Metanephros (tissue), 2 donors: Measurements from ENCODE around the gene NPBWR2. TPM values are rescaled to one million over a fixed set of nuclear protein-coding genes. Genes with fewer than 3 reads are reported as not detected.

ENCODE experiments used
- small RNA-seq: library from RNA; depleted of rRNA; stranded (forward); fragments of <200 nt; gene quantifications from one replicate; pipeline ENCODE3, GENCODE V24; 2014; ENCODE audit warnings: low replicate concordance
- total RNA-seq: library from RNA; depleted of rRNA; stranded (reverse); fragments of >200 nt; gene quantifications from one replicate; pipeline ENCODE4 v1.2.3, GENCODE V29; 2014

Gene NPBWR2, protein sequence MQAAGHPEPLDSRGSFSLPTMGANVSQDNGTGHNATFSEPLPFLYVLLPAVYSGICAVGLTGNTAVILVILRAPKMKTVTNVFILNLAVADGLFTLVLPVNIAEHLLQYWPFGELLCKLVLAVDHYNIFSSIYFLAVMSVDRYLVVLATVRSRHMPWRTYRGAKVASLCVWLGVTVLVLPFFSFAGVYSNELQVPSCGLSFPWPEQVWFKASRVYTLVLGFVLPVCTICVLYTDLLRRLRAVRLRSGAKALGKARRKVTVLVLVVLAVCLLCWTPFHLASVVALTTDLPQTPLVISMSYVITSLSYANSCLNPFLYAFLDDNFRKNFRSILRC
- total RNA-seq = not detected

GRCh38 chr20:64106981-64107735 lies at the start of gene NPBWR2:
Gene NPBWR2 (minus strand): TSS chr20:64107565. CDS start chr20:64106831, 734 bp downstream.

GRCh38 chr20:64083804-64084684 lies 23.3 kb downstream of the NPBWR2 start, which contains the start of gene LKAAEAR1:
Gene LKAAEAR1 (minus strand): TSS chr20:64084398. CDS start chr20:64084219, 179 bp downstream.

DNA sequence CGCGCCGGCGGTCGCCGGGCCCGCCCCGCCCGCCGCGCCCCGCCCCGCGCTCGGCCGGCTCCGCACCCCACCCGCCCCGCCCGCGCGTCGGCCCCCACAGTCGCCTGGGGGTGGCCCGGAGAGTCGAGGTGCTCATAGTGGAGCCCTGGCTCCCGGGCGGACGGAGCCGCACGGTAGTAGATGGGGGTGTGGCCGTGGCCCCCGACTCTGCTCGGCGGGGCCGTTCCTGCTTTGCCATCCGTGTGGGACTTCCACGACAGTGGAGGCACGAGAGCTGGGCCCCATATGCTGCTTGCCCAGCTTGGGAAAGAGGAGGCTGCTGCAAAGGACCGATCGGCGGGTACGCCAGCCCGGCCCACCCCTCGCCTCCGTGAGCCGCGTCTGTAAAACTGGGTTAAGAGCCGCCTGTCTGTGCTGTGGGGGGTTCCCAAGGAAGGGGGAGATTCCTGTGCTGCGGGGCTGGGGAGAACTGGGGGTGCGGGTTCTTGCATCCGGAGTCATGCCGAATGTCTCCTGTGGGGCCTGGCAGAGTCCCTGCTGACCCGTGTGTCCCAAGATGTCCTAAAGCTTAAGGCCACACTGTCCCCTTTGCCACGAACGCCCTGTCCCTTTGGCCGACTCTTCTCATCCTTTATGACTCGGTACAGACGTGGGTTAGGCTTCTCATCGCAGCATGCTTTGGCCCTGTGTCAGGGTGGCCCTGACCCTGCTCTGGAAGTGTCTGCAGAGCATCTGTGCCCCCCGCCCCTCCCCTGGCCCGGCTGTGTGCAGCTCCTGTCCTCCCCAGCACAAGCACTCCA lies 27.2 kb downstream of the NPBWR2 start, which contains the start of gene OPRL1:
Gene OPRL1 (plus strand): TSS at position 70 of the 800 bp plus-strand sequence. CDS start 12,639 bp downstream, outside the sequence.

DNA sequence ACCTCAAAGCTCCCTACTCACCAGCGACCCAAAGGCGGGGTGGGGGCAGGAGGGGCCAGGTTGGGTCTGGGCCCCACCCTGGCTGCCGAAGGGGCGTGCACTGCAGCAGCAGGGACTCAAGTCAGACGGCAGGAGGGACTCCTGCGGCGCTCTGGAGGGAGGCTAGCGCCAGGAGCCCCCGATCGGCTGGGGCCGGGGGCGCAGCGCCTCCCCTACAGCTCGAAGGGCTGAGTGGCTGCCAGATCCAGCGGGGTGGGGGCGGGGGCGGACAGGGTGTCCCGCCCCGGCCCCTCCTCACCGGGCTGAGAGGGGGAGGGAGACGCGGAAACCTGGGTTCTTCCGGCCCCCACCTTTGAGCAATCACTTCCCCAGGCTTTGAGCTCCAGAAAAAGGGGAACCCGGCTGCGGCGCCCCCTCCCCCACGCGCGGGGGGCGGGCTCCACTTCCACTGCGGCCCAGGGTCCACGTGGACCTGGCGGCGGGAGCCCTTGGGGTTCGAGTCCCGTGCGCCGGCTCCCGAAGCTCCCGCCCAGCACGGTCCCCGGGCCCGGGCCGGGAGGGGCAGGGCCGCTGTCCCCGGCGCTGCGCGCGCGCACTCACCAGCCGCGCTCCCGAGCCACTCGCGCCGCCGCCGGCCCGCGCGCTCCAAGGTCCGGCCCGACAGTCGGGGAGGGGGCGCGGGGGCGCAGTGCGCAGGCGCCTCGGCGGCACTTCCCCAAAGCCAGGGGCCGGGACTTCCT lies 27.9 kb downstream of the NPBWR2 start, which contains the start of gene RGS19:
Gene RGS19 (minus strand): TSS at position 246 of the 740 bp plus-strand sequence. CDS start 2,632 bp downstream, outside the sequence.

DNA sequence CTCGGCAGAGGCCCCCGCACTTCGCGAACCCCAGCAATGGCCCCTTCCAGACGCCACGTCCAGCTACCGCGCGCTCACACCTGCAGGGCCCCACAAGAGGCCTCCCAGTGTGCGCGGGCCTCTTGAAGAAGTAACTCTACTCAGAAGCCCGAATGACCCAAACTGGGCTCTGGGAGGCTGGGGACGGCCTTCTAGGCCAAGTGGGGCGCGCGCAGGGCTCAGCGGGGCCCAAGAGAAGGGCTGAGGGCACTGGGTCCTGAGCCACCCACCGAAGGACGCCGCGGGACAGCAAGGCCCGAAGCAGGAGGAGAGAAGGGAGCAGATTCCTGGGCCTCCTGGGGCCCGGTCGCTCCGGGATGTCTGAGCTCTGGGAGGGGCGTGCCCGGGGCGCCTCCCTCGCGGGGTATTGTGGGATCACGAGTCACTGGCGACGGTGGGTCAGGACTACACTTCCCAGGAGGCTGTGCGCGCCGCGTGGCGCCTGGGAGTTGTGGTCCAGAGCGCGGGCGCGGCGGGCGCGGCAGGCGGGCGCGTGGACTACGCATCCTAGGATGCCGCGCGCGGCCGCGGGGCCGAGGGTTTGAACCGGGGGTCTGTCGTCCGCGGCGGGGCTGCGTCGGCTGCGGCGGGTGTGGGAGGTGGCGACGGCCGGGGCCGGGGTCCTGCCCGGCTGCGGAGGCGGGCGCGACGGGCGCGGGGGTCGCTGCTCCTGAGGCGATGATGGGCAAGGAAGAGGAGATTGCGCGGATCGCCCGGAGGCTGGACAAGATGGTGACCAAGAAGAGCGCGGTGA lies 44.6 kb downstream of the NPBWR2 start, which contains the start of gene TCEA2:
Gene TCEA2 (plus strand): TSS at position 603 of the 793 bp plus-strand sequence. CDS start 115 bp downstream, at position 718.

Small RNA genes within 50 kb of the gene (small RNA-seq; reads per million reads assigned to genes)
- not detected for gene AL355803.1
- not detected for gene MIR6813

Other genes with a start within 250 kb of the NPBWR2 start
- gene ABHD16B, start 246.1 kb downstream of the NPBWR2 start, total RNA-seq = not detected
- gene TPD52L2, start 242.3 kb downstream of the NPBWR2 start, total RNA-seq = 64.9 TPM
- gene DNAJC5, start 212.4 kb downstream of the NPBWR2 start, total RNA-seq = 31.4 TPM
- 73.6 TPM for gene UCKL1, start 151.1 kb downstream of the NPBWR2 start, total RNA-seq
- 18.3 TPM for gene ZNF512B, start 137.6 kb downstream of the NPBWR2 start, total RNA-seq
- gene SAMD10, start 127.9 kb downstream of the NPBWR2 start, total RNA-seq = 6.5 TPM
- gene PRPF6, start 126.4 kb downstream of the NPBWR2 start, total RNA-seq = 64.6 TPM
- gene C20orf204, start 71.4 kb downstream of the NPBWR2 start, total RNA-seq = 3.6 TPM
- gene SOX18, start 57.9 kb downstream of the NPBWR2 start, total RNA-seq = 20.5 TPM
- 35.6 TPM for gene TCEA2, start 44.4 kb downstream of the NPBWR2 start, total RNA-seq
- 10.7 TPM for gene RGS19, start 28.0 kb downstream of the NPBWR2 start, total RNA-seq
- gene OPRL1, start 27.5 kb downstream of the NPBWR2 start, total RNA-seq = 2.3 TPM
- gene LKAAEAR1, start 23.2 kb downstream of the NPBWR2 start, total RNA-seq = 1.1 TPM
- 0.29 TPM for gene MYT1, start 56.9 kb upstream of the NPBWR2 start, total RNA-seq
- 96.7 TPM for gene PCMTD2, start 148.2 kb upstream of the NPBWR2 start, total RNA-seq